PC-3 (cell line): ENCODE data around the gene RGS3.

ENCODE experiments used
- CTCF ChIP-seq: fragments of 300-600 bp; sonication (generic); conservative IDR thresholded peaks from 2 replicates; pipeline ENCODE4 v1.5.1; 2017; ENCODE audit warnings: antibody characterized with exemption, low read depth, mild to moderate bottlenecking, low read length
- EZH2 ChIP-seq: fragments of 300-600 bp; sonication (generic); IDR thresholded peaks from one replicate; pipeline ENCODE4 v1.6.1; 2017; ENCODE audit warnings: antibody characterized with exemption, mild to moderate bottlenecking, low read length; ENCODE audit not compliant: unreplicated experiment
- EZH2phosphoT487 ChIP-seq: fragments of 300-600 bp; sonication (generic); IDR thresholded peaks from 2 replicates; pipeline ENCODE4 v1.6.1; 2018; ENCODE audit warnings: mild to moderate bottlenecking, antibody characterized with exemption, low read length, borderline replicate concordance

- TF ChIP-seq CTCF (no peak), EZH2 (no peak), EZH2phosphoT487 (no peak)
These were observed 146.2 kb downstream of the RGS3 start for GRCh38 chr9:113609562-113610318.
